Amniotic epithelial cell (primary cell): ENCODE results near the gene FSTL4.
"Not testable (repeated sequence)": the region's sequence is repeated elsewhere in the genome, so short reads cannot be mapped to it uniquely, and the experiment has no call there.

Experiments used
- DNase-seq: peaks from one replicate; pipeline ENCODE4 v3.0.0-alpha.2; 2010; ENCODE audit warnings: low read depth

The FSTL4 gene

DNA sequence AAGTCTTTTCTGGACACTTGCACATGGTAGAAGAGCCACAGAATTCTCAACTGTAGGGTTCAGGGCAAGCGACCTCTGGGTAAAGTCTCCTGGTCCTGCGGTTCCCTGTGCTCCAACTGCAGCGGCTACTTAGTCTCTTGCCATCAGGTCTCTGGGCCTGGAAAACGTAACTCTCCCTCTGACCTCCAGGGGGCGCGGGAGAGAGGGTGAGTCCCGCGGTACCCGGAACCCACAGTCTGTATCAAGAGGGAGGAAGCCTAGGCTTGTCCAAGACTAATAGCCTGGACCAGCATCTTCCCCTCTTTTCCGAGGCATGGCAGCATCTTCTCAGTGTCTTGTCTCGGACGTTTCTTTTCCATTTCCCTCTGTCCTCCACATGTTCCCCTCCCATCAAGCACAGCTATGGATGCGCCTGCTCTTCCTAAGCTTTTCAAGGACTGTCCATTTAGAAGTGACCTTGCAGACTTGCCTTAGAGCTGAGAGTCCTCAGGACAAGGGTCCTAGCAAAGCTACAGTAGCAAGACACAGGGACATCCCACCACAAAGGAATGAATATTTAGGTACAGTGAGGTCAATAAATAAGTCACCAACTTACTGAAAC lies 59.3 kb downstream of the FSTL4 start:
- DNase-seq: peak; percentile 12

DNA sequence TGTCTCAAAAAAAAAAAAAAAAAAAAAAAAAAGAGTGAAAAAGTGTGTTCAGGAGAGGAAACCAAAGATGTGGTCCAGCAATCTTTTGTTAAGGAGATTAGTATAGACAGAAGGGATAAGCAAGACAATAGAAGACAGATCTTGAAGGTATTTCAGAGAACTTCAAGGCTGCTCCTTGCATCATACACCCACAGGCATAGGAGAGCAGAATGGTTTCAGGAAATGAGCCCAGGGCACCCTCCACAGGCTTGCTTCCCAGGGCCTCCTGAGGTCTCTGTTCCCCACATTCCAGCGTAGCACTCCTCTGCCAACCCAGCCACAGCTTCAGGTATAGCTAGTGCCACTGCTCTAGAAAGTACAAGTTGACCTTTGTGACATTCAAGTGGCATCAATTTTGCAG lies 65.8 kb downstream of the FSTL4 start:
- DNase-seq: no peak

DNA sequence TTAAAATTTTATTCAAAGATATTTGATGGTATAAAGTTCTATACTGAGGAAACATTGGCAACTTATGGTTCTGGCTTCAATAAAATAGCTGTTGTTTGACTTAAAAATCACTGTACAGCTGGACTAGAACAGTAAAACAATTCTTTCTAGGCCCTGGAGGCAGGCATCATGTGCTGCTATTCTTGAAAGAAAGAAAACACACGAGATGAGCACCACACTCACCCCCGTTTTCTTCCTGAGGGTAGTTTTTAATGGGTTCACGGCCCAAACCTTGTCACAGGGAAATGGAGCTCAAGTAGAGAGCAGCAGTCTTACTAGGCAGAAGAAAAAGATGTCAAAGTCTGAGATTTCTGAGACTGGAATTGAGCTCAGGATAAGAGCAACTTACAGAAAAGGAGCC lies 68.0 kb downstream of the FSTL4 start:
- no peak for DNase-seq

DNA sequence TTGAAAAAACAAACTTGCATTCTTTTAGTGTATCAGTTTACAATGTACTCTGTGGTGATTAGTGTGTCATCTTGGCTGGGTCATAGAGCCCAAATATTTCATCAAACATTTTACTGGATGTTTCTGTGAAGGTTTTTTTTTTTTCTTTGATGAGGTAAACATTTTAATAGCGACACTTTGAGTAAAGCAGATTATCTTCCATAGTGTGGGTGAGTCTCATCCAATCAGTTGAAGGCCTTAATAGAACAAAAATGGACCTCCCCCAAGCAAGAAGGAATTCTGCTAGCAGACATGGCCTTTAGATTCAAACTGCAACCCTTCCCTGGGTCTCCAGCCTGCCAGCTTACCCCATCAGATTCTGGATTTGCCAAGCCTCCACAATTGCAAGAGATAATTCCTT lies 72.5 kb downstream of the FSTL4 start:
- no peak for DNase-seq

DNA sequence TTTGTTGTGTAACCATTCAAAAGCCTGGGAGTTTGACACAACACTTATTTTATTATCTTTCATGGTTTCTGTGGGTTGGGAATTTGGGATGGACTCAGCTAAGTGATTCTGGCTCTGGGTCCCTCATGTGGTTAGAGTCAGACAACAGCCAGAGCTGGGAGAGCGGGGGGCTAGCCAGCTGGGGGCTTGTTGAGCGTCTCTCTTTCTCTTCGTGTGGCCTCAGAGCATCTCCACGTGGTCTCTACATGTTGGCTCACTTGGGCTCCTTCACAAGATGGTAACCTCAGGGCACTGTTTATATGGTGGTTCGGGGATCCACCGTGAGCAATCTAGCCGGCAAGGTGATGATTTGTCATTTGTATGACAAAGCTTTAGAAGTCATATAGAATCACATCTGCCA lies 73.6 kb downstream of the FSTL4 start:
- no peak for DNase-seq

DNA sequence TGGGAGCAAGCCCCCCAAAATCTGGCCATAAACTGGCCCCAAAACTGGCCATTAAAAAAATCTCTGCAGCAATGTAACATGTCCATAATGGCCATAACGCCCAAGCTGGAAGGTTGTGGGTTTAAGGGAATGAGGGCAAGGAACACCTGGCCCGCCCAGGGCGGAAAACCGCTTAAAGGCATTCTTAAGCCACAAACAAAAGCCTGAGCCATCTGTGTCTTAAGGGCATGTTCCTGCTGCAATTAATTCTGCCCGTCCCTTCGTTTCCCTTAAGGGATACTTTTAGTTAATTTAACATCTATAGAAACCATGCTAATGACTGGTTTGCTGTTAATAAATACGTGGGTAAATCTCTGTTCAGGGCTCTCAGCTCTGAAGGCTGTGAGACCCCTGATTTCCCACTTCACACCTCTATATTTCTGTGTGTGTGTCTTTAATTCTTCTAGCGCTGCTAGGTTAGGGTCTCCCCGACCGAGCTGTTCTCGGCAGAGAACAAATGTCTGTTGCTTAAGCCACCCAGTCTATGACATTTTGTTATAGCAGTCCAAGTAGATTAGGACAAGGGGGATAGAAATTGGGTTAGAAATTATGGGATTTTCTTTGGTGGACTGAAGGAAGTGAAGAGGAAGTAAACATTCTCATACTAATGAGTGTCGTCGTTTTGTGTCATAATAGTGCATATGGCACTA lies 77.0 kb downstream of the FSTL4 start:
- not testable (repeated sequence) for DNase-seq

DNA sequence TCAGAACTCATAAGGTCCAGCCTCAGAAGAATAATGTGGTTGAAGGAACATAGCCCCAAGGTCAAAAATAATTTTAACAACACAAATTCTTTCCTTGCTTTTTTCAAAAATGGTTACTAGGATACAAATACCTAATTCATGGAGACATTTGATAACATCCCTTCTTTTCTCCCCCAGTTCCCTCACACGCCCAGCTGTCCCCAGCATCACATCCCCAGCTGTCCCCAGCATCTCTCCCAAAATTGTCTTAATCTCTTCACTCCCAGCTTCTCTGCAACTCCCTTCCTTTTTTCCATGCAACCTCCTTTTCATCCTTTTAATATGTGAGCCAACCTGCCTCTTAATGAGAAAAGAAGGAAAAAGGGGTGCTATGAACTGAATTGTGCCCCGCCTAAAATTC lies 77.8 kb downstream of the FSTL4 start:
- DNase-seq: no peak

DNA sequence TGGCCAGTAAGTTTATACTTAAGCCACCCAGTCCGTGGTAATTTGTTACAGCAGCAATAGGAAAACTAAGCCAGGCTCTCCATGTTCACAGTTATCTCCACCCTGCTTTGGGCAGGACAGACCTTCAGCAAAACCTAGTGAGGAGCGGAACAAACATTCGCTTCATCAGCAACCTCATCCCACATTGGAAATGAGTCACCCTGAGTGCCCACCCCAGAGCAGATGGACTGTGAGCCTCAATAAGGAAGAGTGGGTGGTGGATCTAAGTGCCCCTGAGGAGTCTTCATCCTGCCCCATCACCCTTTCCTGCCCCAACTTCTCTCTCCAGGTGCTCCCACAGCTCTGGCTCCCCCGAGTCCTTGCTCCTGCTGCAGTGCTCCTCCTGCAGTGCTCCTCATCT lies 78.8 kb downstream of the FSTL4 start:
- DNase-seq: no peak

DNA sequence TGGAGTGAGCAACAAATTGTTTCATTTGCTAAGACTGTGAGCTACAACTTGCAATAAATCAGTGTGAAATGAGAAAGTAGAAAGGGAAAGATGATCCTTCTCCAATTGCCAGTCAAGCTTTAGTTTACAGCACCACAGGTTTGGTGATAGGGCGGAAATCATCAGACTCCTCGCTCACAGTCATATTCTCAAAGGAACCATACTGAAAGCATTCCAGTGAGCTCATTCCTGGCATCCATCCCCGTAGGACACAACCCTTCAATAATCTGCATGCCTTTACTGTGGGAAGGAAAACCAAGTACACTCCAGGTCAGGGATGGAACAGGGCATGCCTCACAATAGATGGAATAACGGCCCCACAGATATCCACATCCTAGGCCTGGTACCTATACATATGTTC lies 80.7 kb downstream of the FSTL4 start:
- DNase-seq: no peak

DNA sequence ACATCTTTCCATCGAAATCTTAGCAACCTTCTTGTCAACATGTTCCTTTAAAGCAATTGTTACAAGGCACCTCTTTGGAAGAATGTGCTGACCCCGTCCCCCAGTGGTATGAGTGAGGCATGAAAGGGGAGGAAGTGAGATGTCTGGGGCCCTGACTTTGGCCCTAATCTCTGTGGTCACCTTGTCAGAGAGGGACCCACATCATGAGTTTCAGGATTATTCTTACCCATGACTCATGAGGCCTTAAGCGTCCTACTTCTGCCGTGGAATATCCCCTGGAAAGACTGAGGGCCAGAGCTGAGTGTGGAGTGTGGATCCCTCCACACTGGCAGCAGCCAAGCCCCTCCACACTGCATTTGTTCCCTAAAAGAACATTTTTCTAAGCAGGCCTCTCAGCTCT lies 81.2 kb downstream of the FSTL4 start:
- DNase-seq: no peak

DNA sequence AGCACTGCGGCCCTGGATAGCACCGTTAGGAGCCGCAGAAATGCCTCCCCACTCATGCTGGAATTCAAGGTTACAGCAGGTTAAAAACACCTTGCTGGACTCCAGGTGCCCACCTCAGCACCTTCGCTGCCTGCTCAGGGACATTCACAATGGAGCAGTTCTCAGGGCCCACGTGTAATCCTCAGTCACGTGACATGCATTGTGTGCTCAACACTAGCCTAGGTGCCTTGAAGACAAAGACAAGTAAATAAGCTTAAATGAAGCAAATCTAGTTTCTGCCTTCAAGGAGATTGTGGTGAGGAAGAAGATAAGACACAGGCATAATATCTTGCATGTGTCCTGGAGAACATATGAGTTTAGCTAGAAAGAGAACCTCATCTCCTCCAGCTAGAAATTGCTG lies 82.1 kb downstream of the FSTL4 start:
- DNase-seq: no peak

DNA sequence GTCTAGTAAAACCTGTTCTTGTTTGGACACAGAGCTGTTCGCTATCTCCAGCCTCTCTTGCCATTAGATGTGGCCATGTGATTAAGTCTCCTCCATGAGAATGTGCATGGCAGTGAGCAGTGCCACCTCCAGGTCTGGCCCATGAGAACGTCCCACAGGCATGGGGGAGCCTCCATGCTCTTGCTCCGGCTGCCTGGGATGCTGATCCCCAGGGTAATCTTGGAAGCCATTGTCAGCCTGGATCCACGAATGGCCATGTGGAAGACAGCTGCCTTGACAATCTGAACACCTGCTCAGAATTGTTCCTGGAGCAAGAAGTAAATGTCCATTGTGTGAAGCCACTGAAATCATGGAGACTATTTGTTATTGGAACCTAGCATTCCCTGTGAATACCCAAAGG lies 83.5 kb downstream of the FSTL4 start:
- no peak for DNase-seq

DNA sequence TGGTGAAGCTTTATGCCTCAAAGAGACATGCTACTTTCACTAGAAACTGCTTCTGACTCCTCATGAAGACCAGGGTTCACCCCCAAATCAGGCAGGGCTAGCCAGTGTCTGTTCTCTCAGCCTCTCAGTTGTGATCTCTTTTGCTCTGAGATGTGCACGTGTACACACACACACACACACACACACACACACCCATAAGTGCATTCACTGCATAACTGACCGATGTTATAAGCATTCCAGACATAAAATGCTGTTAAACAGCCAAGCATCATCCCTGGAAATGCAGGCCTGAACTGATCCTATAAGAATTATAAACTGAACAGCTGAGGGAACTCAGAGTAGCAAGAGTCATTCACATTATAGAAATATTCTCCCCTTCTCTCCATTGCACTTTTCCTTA lies 85.0 kb downstream of the FSTL4 start:
- no peak for DNase-seq

DNA sequence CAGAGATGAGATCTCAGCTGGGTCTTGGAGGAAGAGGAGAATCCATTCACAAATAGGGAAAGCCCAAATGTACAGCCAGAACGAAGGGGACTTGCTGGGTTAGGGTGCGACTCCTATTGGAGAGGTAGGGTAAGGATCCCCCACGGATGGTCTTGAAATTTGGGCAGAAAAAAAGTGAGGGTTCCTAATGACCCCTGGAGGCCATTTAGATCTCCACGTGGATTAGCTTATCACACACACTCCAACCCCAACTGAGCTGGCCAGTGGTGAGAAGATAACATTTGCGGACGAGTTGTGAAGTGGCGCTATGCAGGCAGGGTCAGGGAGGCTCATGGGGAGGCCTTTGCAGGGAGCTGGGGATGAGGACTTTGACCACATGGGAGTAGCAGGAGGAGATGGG lies 86.0 kb downstream of the FSTL4 start:
- no peak for DNase-seq

DNA sequence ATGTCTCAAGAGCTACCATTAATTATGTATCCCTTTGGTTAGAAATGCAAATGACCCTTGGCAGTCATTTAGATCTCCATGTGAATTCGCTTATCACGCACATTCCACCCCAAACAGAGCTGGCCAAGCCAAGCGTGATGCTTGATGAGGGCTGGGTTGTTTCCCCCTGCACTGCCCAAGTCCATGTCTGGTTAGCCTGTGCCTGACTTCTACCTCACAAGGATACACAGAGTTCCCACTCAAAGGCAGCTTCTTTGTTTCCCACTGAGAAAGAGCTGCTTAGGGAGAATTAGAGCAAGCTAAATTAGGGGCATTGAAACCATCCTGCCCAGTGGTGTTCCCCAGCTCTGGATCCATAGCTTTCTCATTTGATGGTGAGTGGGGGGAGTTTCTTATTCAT lies 87.2 kb downstream of the FSTL4 start:
- DNase-seq: no peak

DNA sequence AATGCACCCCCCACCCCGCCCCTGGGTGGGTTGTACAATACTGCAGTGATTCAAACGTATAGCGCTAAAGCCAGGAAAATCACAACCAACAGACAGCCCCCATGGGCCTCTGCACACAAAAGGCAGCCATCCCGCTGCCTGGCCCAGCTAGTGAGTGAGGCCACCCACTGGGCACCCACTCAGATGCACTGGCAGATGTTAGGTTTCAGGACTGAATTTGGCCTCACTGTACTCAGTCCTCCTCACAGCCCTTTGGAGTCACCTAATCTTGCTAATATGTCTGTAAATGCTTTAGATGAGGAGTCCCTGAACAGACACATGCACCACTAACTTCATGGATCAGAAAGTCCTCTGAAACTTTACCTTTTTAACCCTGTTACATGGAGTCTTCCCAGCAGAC lies 87.7 kb downstream of the FSTL4 start:
- DNase-seq: no peak

DNA sequence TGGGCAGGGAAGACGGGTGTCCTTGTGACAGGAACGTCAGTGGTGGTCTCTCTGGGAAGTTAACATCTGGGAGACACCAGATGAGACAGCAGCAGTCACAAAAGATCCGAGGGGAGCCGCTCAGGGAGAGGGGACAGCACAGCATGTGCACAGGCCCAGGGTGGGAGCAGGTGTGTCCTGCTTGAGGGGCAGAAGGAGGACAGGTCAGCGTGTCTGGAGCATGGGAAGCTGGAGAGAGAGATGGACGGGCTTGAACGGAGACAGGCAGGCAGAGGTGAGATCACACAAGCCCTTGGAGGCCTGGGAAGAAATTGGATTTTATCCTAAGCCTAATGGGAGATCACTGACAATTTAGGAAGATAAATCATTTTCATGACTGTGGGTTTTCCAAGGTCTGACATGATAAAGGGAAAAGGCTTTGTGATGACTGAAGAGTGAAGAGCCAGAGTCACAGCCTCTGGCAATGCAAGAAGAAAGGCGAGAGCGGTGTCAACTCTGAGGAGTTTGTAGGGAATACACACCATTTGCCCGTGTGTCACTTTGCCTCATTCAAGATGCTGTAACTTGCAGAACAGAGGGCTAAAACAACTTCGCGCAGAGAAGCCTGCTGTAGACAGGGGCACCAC lies 88.3 kb downstream of the FSTL4 start:
- DNase-seq: no peak

DNA sequence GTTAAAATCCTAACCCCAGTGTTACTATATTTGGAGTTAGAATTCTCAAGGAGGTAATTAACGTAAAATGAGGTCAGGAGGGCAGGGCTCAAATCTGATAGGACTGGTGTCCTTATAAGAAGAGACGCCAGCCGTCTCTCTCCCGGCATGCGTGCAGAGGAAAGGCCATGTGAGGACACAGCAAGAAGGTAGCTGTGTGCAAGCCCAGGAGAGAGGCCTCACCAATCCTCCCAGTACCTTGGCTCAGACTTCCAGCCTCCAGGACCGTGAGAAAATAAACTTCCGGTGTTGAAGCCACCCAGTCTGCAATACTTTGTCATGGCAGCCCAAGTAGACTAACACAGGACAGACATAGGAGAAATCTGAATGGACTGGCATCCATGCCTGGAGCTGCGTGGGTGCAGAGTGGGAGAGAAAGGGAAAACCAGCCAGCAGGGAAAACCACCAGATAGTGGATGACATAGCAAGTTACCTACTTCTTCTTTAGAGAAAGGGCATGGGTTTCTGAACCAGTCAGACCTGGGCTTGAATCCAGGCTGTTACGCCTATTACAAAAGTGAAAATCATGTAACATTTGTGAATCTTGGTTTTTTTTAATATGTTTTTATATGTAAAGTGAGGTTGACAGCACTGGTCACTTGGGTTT lies 89.2 kb downstream of the FSTL4 start:
- DNase-seq: no peak

DNA sequence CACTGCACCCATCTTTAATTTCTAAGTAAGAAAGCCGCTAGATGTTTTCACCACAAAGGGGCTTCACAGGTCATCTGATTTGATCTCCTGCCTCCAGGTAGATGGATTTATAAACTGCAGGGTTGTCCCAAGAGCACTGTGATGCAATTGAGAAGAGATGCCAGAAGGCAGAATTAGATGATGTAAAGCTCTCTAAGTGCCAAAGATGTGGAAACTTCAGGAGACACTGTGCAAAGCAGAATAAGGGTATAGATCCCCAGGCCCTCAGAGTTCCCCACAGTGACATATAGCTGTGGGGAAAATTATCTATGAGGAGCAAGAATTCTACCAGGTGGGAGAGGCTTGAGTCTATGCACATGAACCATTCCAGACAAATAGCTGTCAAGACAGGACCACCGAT lies 90.5 kb downstream of the FSTL4 start:
- DNase-seq: no peak

DNA sequence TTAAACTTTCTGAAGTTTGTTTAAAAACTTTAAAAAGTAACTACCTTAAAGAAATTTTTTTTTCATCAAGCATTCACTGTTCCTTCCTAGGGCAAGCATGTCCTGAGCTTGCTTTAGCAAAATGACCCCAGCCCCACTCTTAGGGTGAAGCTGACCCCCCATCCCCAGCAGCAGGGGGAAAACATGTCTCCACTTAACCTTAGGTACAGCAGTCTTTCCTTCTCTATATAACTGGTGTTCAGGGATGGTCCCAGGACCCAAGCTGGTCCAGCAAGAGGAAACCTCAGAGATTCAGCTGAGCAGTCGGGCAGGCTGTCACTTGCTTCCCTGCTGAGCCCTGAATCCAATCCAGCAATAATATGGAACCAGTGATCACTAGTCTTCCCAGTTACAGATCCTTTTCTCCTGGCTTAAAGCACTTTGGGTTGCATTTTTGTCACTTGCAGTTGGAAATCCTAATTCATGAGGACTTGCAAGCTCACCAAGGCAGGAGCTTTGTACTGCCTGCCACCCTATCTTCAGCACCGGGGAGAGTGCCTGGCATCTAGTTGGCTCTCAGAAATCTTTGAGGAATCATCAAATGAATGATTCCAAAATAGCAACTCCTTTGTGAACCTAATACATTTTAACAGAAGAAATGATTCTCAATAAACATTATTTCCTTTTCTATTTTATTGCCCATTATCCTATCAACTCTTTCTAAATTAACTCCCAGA lies 91.2 kb downstream of the FSTL4 start:
- no peak for DNase-seq

DNA sequence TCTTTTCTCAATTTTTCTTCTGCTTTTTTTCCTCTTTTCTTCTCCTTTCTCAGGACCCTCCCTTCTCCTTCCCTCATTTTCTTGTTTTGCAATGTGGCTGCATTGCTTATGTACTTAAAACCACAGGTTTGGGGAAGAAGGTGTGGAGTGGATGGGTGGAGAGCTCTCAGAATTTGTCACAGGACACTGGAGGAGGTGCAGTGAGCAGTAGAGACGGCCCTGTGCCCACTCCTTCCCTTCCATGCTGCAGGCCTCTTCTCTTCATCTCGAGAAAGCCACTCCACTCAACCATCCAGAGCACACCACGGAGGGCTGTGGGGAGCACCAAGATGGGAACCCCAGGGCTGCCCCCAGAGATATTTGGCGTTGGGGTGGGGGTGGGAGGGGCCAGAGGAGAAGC lies 92.3 kb downstream of the FSTL4 start:
- no peak for DNase-seq

DNA sequence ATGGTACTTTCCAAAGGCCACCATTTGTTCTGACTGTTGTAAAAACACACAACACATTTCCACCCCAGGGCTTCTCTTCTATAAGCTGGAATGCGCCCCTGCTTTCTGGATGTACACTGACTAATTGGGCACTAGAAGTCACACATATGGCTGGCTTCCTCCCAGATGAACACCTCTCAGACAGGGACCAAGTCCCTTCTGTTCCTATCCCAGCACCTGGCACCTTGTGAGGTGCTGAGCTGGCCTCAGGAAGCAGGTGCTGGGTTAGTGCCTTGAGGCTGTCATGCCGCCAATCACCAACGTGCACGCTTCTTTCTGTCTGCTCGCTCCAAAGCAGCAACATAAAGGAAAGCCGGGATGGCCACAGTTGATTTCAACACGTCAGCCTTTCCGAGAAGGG lies 93.2 kb downstream of the FSTL4 start:
- DNase-seq: no peak

DNA sequence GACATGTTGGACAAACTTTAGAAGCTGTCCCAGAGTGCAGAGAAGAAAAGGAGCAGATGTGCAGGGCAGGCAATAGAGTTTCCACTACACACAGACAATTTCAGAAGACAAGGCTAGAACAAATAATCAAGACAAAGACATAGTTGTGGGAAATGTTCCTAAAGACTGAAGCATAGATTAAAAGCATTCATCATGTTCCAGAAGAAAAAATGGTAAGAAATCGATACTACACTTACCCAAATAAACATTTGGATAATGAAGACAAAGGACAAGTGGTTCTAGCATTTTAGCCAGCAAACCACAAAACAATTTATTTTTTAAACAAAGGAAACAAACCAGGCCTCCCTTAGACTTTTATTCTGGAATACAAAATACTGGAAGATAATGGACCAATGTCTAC lies 97.9 kb downstream of the FSTL4 start:
- no peak for DNase-seq
